Measurements from ENCODE around the gene POF1B.

POF1B gene

GRCh38 chrX:85419293-85419692, 39.8 kb upstream of the POF1B start (continued):
- TF ChIP-seq, protein P1, sequence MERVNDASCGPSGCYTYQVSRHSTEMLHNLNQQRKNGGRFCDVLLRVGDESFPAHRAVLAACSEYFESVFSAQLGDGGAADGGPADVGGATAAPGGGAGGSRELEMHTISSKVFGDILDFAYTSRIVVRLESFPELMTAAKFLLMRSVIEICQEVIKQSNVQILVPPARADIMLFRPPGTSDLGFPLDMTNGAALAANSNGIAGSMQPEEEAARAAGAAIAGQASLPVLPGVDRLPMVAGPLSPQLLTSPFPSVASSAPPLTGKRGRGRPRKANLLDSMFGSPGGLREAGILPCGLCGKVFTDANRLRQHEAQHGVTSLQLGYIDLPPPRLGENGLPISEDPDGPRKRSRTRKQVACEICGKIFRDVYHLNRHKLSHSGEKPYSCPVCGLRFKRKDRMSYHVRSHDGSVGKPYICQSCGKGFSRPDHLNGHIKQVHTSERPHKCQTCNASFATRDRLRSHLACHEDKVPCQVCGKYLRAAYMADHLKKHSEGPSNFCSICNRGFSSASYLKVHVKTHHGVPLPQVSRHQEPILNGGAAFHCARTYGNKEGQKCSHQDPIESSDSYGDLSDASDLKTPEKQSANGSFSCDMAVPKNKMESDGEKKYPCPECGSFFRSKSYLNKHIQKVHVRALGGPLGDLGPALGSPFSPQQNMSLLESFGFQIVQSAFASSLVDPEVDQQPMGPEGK (CRISPR knock-in tag; IDR thresholded peaks at IDR 0.05; ENCODE audit: borderline replicate concordance): no peak
- TF ChIP-seq, protein P2, sequence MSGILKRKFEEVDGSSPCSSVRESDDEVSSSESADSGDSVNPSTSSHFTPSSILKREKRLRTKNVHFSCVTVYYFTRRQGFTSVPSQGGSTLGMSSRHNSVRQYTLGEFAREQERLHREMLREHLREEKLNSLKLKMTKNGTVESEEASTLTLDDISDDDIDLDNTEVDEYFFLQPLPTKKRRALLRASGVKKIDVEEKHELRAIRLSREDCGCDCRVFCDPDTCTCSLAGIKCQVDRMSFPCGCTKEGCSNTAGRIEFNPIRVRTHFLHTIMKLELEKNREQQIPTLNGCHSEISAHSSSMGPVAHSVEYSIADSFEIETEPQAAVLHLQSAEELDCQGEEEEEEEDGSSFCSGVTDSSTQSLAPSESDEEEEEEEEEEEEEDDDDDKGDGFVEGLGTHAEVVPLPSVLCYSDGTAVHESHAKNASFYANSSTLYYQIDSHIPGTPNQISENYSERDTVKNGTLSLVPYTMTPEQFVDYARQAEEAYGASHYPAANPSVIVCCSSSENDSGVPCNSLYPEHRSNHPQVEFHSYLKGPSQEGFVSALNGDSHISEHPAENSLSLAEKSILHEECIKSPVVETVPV (CRISPR knock-in tag; IDR thresholded peaks at IDR 0.05): no peak

- no peak for ATAC-seq
- no peak for TF ChIP-seq OSR1 (CRISPR knock-in tag; IDR thresholded peaks at IDR 0.05)
- TF ChIP-seq ZNF70 (CRISPR knock-in tag; IDR thresholded peaks at IDR 0.05): no peak
- no peak for TF ChIP-seq ZC3H10 (CRISPR knock-in tag; IDR thresholded peaks at IDR 0.05)
- no peak for TF ChIP-seq ARNTL (CRISPR knock-in tag; IDR thresholded peaks at IDR 0.05; ENCODE audit: borderline replicate concordance, low read depth)
- no peak for TF ChIP-seq SNAI2 (CRISPR knock-in tag; IDR thresholded peaks at IDR 0.05)
- TF ChIP-seq TOX (CRISPR knock-in tag; IDR thresholded peaks at IDR 0.05; ENCODE audit: borderline replicate concordance): no peak
- no peak for TF ChIP-seq CREB5 (CRISPR knock-in tag; IDR thresholded peaks at IDR 0.05; ENCODE audit: low read depth)
- TF ChIP-seq, protein P1 (CRISPR knock-in tag; IDR thresholded peaks at IDR 0.05; ENCODE audit: borderline replicate concordance): no peak
- TF ChIP-seq CSDC2 (CRISPR knock-in tag; IDR thresholded peaks at IDR 0.05): no peak
Measured at GRCh38 chrX:85391878-85392238, 12.4 kb upstream of the POF1B start.

- no peak for ATAC-seq
- TF ChIP-seq ZNF565 (CRISPR knock-in tag; conservative IDR thresholded peaks at IDR 0.05; ENCODE audit: low read depth) (no peak), SNAI2 (CRISPR knock-in tag; IDR thresholded peaks at IDR 0.05) (no peak), OSR1 (CRISPR knock-in tag; IDR thresholded peaks at IDR 0.05) (no peak), TSHZ2 (CRISPR knock-in tag; IDR thresholded peaks at IDR 0.05) (no peak), ZNF70 (CRISPR knock-in tag; IDR thresholded peaks at IDR 0.05) (no peak), ESRRG (CRISPR knock-in tag; IDR thresholded peaks at IDR 0.05) (no peak), ARNTL (CRISPR knock-in tag; IDR thresholded peaks at IDR 0.05; ENCODE audit: borderline replicate concordance, low read depth) (no peak), BACH2 (CRISPR knock-in tag; IDR thresholded peaks at IDR 0.05; ENCODE audit: borderline replicate concordance) (no peak), CSDC2 (CRISPR knock-in tag; IDR thresholded peaks at IDR 0.05) (no peak), ZFP3 (CRISPR knock-in tag; IDR thresholded peaks at IDR 0.05) (no peak), GLIS3 (CRISPR knock-in tag; IDR thresholded peaks at IDR 0.05) (no peak)
- TF ChIP-seq, protein P2 (CRISPR knock-in tag; IDR thresholded peaks at IDR 0.05): no peak
- TF ChIP-seq, protein P3, sequence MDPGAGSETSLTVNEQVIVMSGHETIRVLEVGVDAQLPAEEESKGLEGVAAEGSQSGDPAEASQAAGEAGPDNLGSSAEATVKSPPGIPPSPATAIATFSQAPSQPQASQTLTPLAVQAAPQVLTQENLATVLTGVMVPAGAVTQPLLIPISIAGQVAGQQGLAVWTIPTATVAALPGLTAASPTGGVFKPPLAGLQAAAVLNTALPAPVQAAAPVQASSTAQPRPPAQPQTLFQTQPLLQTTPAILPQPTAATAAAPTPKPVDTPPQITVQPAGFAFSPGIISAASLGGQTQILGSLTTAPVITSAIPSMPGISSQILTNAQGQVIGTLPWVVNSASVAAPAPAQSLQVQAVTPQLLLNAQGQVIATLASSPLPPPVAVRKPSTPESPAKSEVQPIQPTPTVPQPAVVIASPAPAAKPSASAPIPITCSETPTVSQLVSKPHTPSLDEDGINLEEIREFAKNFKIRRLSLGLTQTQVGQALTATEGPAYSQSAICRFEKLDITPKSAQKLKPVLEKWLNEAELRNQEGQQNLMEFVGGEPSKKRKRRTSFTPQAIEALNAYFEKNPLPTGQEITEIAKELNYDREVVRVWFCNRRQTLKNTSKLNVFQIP (CRISPR knock-in tag; IDR thresholded peaks at IDR 0.05; ENCODE audit: borderline replicate concordance, low read depth): no peak
- TF ChIP-seq, protein P1 (CRISPR knock-in tag; IDR thresholded peaks at IDR 0.05; ENCODE audit: borderline replicate concordance): no peak
Measured at GRCh38 chrX:85391185-85391877, 11.9 kb upstream of the POF1B start.
